DND-41 (cell line): ENCODE results near the gene OSCP1.

ENCODE experiments used
- ATAC-seq: fragments of 200-7000 bp; cut with Tn5 transposase; 3 replicates; pipeline ENCODE4 v1.9.1; 2021; ENCODE audit warnings: low read depth; ENCODE audit not compliant: insufficient read depth
- DNase-seq: peaks from one replicate; pipeline ENCODE4 v3.0.0-alpha.2; 2020
- H2AFZ ChIP-seq: 2 replicates; pipeline ENCODE4 v1.6.0; 2012; ENCODE audit warnings: low read depth, low read length
- H3K27ac ChIP-seq: 2 replicates; pipeline ENCODE4 v1.5.1; 2012; ENCODE audit warnings: low read length, inconsistent platforms
- H3K27me3 ChIP-seq: fragments of 200-600 bp; sonication (generic); 2 replicates; pipeline ENCODE4 v1.6.0; 2012; ENCODE audit warnings: low read length, mild to moderate bottlenecking, inconsistent platforms; ENCODE audit not compliant: insufficient read depth, poor library complexity
- H3K36me3 ChIP-seq: 2 replicates; pipeline ENCODE4 v1.5.1; 2012; ENCODE audit warnings: low read length, inconsistent platforms; ENCODE audit not compliant: insufficient read depth
- H3K4me1 ChIP-seq: 2 replicates; pipeline ENCODE4 v1.5.1; 2012; ENCODE audit warnings: mild to moderate bottlenecking, low read length; ENCODE audit not compliant: insufficient read depth
- H3K4me2 ChIP-seq: 2 replicates; pipeline ENCODE4 v1.6.0; 2012; ENCODE audit warnings: mild to moderate bottlenecking, moderate library complexity, low read length, inconsistent platforms; ENCODE audit not compliant: insufficient read depth
- H3K4me3 ChIP-seq, 2 experiments: fragments of 200-600 bp in 1 of 2; shearing (Covaris generic) in 1 of 2; 2 replicates each; pipeline ENCODE4 v1.5.1; 2012 to 2016; ENCODE audit warnings: inconsistent platforms in 2 of 2, low read length in 2 of 2, mild to moderate bottlenecking in 2 of 2, low read depth in 1 of 2, moderate library complexity in 1 of 2
- H3K79me2 ChIP-seq: 2 replicates; pipeline ENCODE4 v1.6.0; 2012; ENCODE audit warnings: low read length, inconsistent platforms; ENCODE audit not compliant: insufficient read depth
- H3K9ac ChIP-seq: 2 replicates; pipeline ENCODE4 v1.6.0; 2012; ENCODE audit warnings: low read depth, mild to moderate bottlenecking, inconsistent platforms, low read length, moderate library complexity
- H3K9me3 ChIP-seq: 2 replicates; pipeline ENCODE4 v1.5.1; 2012; ENCODE audit warnings: low read length, moderate library complexity, mild to moderate bottlenecking, inconsistent platforms; ENCODE audit not compliant: insufficient read depth, severe bottlenecking
- H4K20me1 ChIP-seq: 2 replicates; pipeline ENCODE4 v1.6.0; 2012; ENCODE audit warnings: low read length; ENCODE audit not compliant: insufficient read depth
- EZH2 ChIP-seq: IDR thresholded peaks from 3 replicates; pipeline ENCODE4 v1.6.1; 2012; ENCODE audit warnings: borderline replicate concordance, low read depth, mild to moderate bottlenecking, moderate library complexity, low read length, inconsistent platforms; ENCODE audit not compliant: severe bottlenecking
- TF ChIP-seq, protein P1 (sequence below): IDR thresholded peaks from 2 replicates; pipeline ENCODE4 v1.5.1; 2012; ENCODE audit warnings: borderline replicate concordance, low read length, moderate library complexity, mild to moderate bottlenecking; ENCODE audit not compliant: poor library complexity, severe bottlenecking; ENCODE audit errors: extremely low read depth

The OSCP1 gene

DNA sequence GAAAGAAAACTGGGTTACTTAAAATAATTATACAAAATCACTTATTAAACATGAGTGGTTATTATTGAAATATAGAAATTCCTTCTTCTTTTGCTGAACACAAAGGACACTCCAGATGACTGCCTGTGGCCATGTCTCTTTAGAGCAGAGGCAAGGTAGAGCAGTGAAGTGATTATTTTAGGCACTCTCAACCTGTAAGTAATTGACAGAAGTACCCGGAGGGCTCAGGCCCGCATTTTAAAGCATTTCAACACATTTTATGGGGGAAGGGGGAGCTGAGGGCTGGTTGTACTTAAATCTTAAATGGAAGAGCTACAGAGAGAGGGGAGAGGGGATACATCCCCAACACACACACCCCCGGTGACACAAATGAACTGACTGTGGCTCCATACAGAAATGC lies 10.2 kb downstream of the OSCP1 start:
- DNase-seq, result no peak
- no peak for ATAC-seq
- no peak for TF ChIP-seq EZH2
- TF ChIP-seq, protein P1, sequence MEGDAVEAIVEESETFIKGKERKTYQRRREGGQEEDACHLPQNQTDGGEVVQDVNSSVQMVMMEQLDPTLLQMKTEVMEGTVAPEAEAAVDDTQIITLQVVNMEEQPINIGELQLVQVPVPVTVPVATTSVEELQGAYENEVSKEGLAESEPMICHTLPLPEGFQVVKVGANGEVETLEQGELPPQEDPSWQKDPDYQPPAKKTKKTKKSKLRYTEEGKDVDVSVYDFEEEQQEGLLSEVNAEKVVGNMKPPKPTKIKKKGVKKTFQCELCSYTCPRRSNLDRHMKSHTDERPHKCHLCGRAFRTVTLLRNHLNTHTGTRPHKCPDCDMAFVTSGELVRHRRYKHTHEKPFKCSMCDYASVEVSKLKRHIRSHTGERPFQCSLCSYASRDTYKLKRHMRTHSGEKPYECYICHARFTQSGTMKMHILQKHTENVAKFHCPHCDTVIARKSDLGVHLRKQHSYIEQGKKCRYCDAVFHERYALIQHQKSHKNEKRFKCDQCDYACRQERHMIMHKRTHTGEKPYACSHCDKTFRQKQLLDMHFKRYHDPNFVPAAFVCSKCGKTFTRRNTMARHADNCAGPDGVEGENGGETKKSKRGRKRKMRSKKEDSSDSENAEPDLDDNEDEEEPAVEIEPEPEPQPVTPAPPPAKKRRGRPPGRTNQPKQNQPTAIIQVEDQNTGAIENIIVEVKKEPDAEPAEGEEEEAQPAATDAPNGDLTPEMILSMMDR, result no peak

DNA sequence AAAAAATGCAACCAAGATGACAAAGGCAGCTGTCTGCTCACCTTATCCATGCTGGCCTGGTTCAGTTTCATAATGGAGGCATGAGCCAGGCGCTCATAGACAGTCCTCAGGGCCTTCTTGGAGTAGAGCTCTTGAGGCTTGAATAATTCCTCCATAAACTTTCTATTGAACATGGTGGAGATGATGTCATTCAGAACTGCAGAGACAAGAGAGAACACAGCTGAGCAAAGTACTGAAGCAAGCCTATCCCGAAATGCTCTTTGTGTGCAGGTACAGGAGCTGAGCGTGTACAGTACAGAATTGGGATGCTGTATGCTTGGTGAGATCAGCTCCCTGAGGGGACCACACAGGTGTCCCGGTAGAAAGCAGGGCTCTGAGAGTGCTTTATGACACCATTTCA lies 11.5 kb downstream of the OSCP1 start:
- no peak overlapping the region for H2AFZ ChIP-seq
- H3K27me3 ChIP-seq, result no peaks in the 10 kb centered on the region
- no peak overlapping the region for H3K9ac ChIP-seq
- no peak overlapping the region for H3K4me2 ChIP-seq
- no peaks in the 10 kb centered on the region; the same call in 1 of the 2 replicates for H3K36me3 ChIP-seq
- no peaks in the 10 kb centered on the region for H3K79me2 ChIP-seq
- ATAC-seq, result no peak
- no peak overlapping the region for H3K27ac ChIP-seq
- TF ChIP-seq, protein P1, result no peak
- TF ChIP-seq EZH2, result no peak
- no peaks in the 10 kb centered on the region for H4K20me1 ChIP-seq
- H3K4me3 ChIP-seq, result no peak overlapping the region
- H3K9me3 ChIP-seq, result no peaks in the 10 kb centered on the region
- DNase-seq, result no peak
- no peaks in the 10 kb centered on the region for H3K4me1 ChIP-seq

More for the DNA sequence above, 10.2 kb downstream of the OSCP1 start:
- Histone ChIP-seq H3K4me3 (no peak overlapping the region), H3K4me1 (no peaks in the 10 kb centered on the region), H3K9ac (no peak overlapping the region), H3K27ac (no peak overlapping the region), H3K4me2 (no peak overlapping the region), H3K27me3 (no peaks in the 10 kb centered on the region), H3K79me2 (no peaks in the 10 kb centered on the region), H3K9me3 (no peaks in the 10 kb centered on the region), H4K20me1 (no peaks in the 10 kb centered on the region), H3K36me3 (no peaks in the 10 kb centered on the region; the same call in 1 of the 2 replicates), H2AFZ (no peak overlapping the region)

DNA sequence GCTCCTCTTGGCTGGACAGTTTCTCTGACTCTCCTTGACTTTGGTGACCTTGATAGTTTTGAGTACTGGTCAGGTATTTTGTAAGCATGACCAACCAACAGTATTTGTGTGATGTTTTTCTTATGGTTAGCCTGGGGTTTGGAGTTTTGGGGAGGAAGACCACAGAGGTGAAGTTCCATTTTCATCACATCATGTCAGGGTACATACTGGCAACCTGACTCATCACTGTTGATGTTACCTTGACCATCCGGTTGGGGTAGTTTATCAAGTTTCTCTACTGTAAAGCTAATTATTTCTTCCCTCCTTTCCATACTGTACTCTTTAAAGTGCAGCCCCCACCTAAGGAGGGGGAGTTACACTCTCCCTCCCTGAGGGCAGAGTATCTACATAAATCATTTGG lies 13.4 kb downstream of the OSCP1 start:
- Histone ChIP-seq H3K79me2 (no peaks in the 10 kb centered on the region), H3K36me3 (no peaks in the 10 kb centered on the region; the same call in 1 of the 2 replicates), H3K27ac (no peak overlapping the region), H3K4me3 (no peak overlapping the region), H3K4me2 (no peak overlapping the region), H3K4me1 (no peaks in the 10 kb centered on the region), H2AFZ (no peak overlapping the region), H3K9me3 (no peaks in the 10 kb centered on the region), H3K9ac (no peak overlapping the region), H4K20me1 (no peaks in the 10 kb centered on the region), H3K27me3 (no peaks in the 10 kb centered on the region)
- no peak for TF ChIP-seq EZH2
- TF ChIP-seq, protein P1, result no peak
- ATAC-seq, result no peak
- no peak for DNase-seq

DNA sequence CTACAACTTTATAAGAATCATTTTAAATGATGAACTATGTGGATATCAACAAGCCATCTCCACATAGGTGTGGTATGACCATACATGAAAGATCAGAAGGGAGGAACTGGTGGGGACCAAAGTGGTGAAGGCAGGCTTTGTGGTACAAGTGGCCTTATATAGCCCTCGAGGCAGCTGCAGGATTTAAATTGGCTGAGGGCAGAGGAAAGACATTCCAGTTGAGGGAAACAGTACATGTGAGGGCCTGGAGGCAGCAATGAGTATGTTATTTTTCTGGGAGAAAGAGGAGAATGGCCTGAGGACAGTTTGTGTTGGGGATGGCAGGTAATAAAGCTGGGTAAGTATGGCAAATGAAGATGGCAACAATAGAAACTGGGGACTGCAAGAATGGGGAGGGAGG lies 17.1 kb downstream of the OSCP1 start:
- Histone ChIP-seq H3K9ac (no peak overlapping the region), H3K79me2 (no peaks in the 10 kb centered on the region), H3K36me3 (no peaks in the 10 kb centered on the region; the same call in 1 of the 2 replicates), H3K4me3 (no peak overlapping the region), H4K20me1 (no peaks in the 10 kb centered on the region), H3K27me3 (no peaks in the 10 kb centered on the region), H3K9me3 (no peaks in the 10 kb centered on the region), H3K27ac (no peak overlapping the region), H2AFZ (no peak overlapping the region), H3K4me1 (no peaks in the 10 kb centered on the region), H3K4me2 (no peak overlapping the region)
- TF ChIP-seq, protein P1, result no peak
- no peak for TF ChIP-seq EZH2
- DNase-seq, result no peak
- ATAC-seq, result no peak
